SJSA1 (cell line): ENCODE results near the gene ZNF320. TPM values are rescaled to one million over a fixed set of nuclear protein-coding genes. Genes with fewer than 3 reads are reported as not detected.
A peak's percentile ranks its signal among the peaks of the same experiment; 100 is the strongest.
"Not testable (repeated sequence)": the region's sequence is repeated elsewhere in the genome, so short reads cannot be mapped to it uniquely, and the experiment has no call there.

Source experiments
- DNase-seq, 2 experiments: peaks; one replicate each; pipeline ENCODE4 v3.0.0-alpha.2; 2015 to 2020; ENCODE audit warnings: low spot score in 2 of 2, low read depth in 1 of 2
- H3K27ac ChIP-seq: fragments of 250-450 bp; sonication (Bioruptor Pico); 2 replicates; pipeline ENCODE4 v1.5.1; 2020; ENCODE audit warnings: mild to moderate bottlenecking, moderate library complexity
- H3K27me3 ChIP-seq: fragments of 250-450 bp; sonication (Bioruptor Pico); replicated peaks from 2 replicates; pipeline ENCODE4 v1.5.1; 2020; ENCODE audit warnings: mild to moderate bottlenecking, moderate library complexity
- H3K36me3 ChIP-seq: fragments of 250-450 bp; sonication (Bioruptor Pico); 2 replicates; pipeline ENCODE4 v1.5.1; 2020; ENCODE audit warnings: mild to moderate bottlenecking
- H3K4me1 ChIP-seq: fragments of 250-450 bp; sonication (Bioruptor Pico); replicated peaks from 2 replicates; pipeline ENCODE4 v1.6.1; 2021; ENCODE audit warnings: mild to moderate bottlenecking
- H3K4me3 ChIP-seq: fragments of 250-450 bp; sonication (Bioruptor Pico); 2 replicates; pipeline ENCODE4 v1.5.1; 2020; ENCODE audit warnings: mild to moderate bottlenecking
- H3K9me3 ChIP-seq: fragments of 250-450 bp; sonication (Bioruptor Pico); replicated peaks from 2 replicates; pipeline ENCODE4 v1.5.1; 2020; ENCODE audit warnings: mild to moderate bottlenecking
- total RNA-seq: library from RNA; depleted of rRNA; stranded (reverse); fragments of >200 nt; shearing (Covaris generic); gene quantifications from 2 replicates; pipeline ENCODE4 v1.2.3, GENCODE V29; 2014

ZNF320 gene
- total RNA-seq, 1 experiment from 2014 or later = 13.3 TPM

GRCh38 chr19:52936954-52937325, 39.5 kb upstream of the ZNF320 start:
- no peaks in the 10 kb centered on the region for H3K9me3 ChIP-seq
- DNase-seq = no peak
- H3K4me3 ChIP-seq = no peak overlapping the region
- peaks cover 4% of the 10 kb centered on the region for H3K4me1 ChIP-seq
- no peaks in the 10 kb centered on the region for H3K27me3 ChIP-seq
- no peak overlapping the region for H3K27ac ChIP-seq
- H3K36me3 ChIP-seq = no peaks in the 10 kb centered on the region; the same call in 1 of the 2 replicates

- H3K36me3 ChIP-seq = no peaks in the 10 kb centered on the region; the same call in 1 of the 2 replicates
- no peak for DNase-seq
- no peaks in the 10 kb centered on the region for H3K27me3 ChIP-seq
- no peak overlapping the region for H3K4me3 ChIP-seq
- H3K9me3 ChIP-seq = no peaks in the 10 kb centered on the region
- H3K27ac ChIP-seq = no peak overlapping the region
- H3K4me1 ChIP-seq = peaks cover 4% of the 10 kb centered on the region
Measured at GRCh38 chr19:52936151-52936953, 38.9 kb upstream of the ZNF320 start.

GRCh38 chr19:52935434-52935833, 38.0 kb upstream of the ZNF320 start:
- Histone ChIP-seq H3K27ac (no peak overlapping the region), H3K9me3 (no peaks in the 10 kb centered on the region), H3K4me3 (no peak overlapping the region), H3K27me3 (no peaks in the 10 kb centered on the region), H3K36me3 (no peaks in the 10 kb centered on the region; the same call in 1 of the 2 replicates), H3K4me1 (peaks cover 4% of the 10 kb centered on the region)
- DNase-seq = peak; percentile 53 to 61

- peaks cover 18% of the 10 kb centered on the region for H3K36me3 ChIP-seq
- not testable (repeated sequence) for H3K27me3 ChIP-seq, H3K4me1 ChIP-seq, H3K4me3 ChIP-seq, H3K9me3 ChIP-seq, H3K27ac ChIP-seq
- DNase-seq = peak in 1 of 2 experiments; percentile 21
Measured at GRCh38 chr19:52924641-52925040, 27.2 kb upstream of the ZNF320 start.

GRCh38 chr19:52923778-52924593, 26.6 kb upstream of the ZNF320 start:
- Histone ChIP-seq H3K27me3 (no peaks in the 10 kb centered on the region), H3K4me3 (peak overlapping the region; percentile 51), H3K9me3 (0 out of 2 replicates have a peak, but pooled peaks cover 5% of the 10 kb centered on the region), H3K27ac (no peak overlapping the region), H3K36me3 (peaks cover 13% of the 10 kb centered on the region), H3K4me1 (peaks cover 5% of the 10 kb centered on the region; the same call in 1 of the 2 replicates)
- DNase-seq = peak in 1 of 2 experiments; percentile 28

- peak; percentile 84 to 85 for DNase-seq
- peak within 1 kb of the TSS; percentile 51 for H3K4me3 ChIP-seq
- no peaks in the 10 kb centered on the region for H3K27me3 ChIP-seq
- peak within 1 kb of the TSS; percentile 75 for H3K27ac ChIP-seq
- H3K9me3 ChIP-seq = 0 out of 2 replicates have a peak, but pooled peaks cover 5% of the 10 kb centered on the region
- H3K4me1 ChIP-seq = peaks cover 5% of the 10 kb centered on the region; the same call in 1 of the 2 replicates
- peaks cover 4% of the 10 kb centered on the region; the same call in 1 of the 2 replicates for H3K36me3 ChIP-seq
Measured at GRCh38 chr19:52922841-52923777, 25.7 kb upstream of the ZNF320 start, which contains the start of gene ZNF888. TSS of gene ZNF888 (minus strand) at chr19:52923428. CDS start at chr19:52917873, 5,555 bp downstream.

GRCh38 chr19:52917531-52917930, 20.1 kb upstream of the ZNF320 start:
- peaks cover 15% of the 10 kb centered on the region for H3K36me3 ChIP-seq

GRCh38 chr19:52910648-52911047, 13.2 kb upstream of the ZNF320 start:
- DNase-seq = peak in 1 of 2 experiments; percentile 8
- Histone ChIP-seq H3K4me3 (no peak overlapping the region), H3K27me3 (no peaks in the 10 kb centered on the region), H3K4me1 (no peaks in the 10 kb centered on the region), H3K36me3 (peaks cover 22% of the 10 kb centered on the region), H3K9me3 (no peaks in the 10 kb centered on the region), H3K27ac (no peak overlapping the region)

More at GRCh38 chr19:52917531-52917930, 20.1 kb upstream of the ZNF320 start:
- peak in 1 of 2 experiments; percentile 16 for DNase-seq
- H3K9me3 ChIP-seq = no peaks in the 10 kb centered on the region
- H3K27ac ChIP-seq = no peak overlapping the region
- H3K4me3 ChIP-seq = no peak overlapping the region
- no peaks in the 10 kb centered on the region for H3K4me1 ChIP-seq
- no peaks in the 10 kb centered on the region for H3K27me3 ChIP-seq

- H3K27ac ChIP-seq, H3K4me3 ChIP-seq, H3K27me3 ChIP-seq, H3K4me1 ChIP-seq, H3K9me3 ChIP-seq: not testable (repeated sequence)
- DNase-seq = peak in 1 of 2 experiments; percentile 6
- H3K36me3 ChIP-seq = peaks cover 13% of the 10 kb centered on the region; the same call in 1 of the 2 replicates
Measured at GRCh38 chr19:52904052-52904780, 6.8 kb upstream of the ZNF320 start.

GRCh38 chr19:52901842-52902241, 4.4 kb upstream of the ZNF320 start:
- peaks cover 3% of the 10 kb centered on the region; the same call in 1 of the 2 replicates for H3K4me1 ChIP-seq
- H3K27ac ChIP-seq = no peak overlapping the region
- no peak for DNase-seq
- H3K4me3 ChIP-seq = no peak overlapping the region
- peaks cover 11% of the 10 kb centered on the region; the same call in 1 of the 2 replicates for H3K36me3 ChIP-seq
- no peaks in the 10 kb centered on the region for H3K27me3 ChIP-seq
- 0 out of 2 replicates have a peak, but pooled peaks cover 5% of the 10 kb centered on the region for H3K9me3 ChIP-seq

GRCh38 chr19:52898596-52898995, 1.2 kb upstream of the ZNF320 start:
- not testable (repeated sequence) for H3K9me3 ChIP-seq, H3K4me1 ChIP-seq, H3K36me3 ChIP-seq, H3K27me3 ChIP-seq, H3K27ac ChIP-seq, DNase-seq, H3K4me3 ChIP-seq

GRCh38 chr19:52898101-52898500, 666 bp upstream of the ZNF320 start:
- peaks cover 9% of the 10 kb centered on the region; the same call in 1 of the 2 replicates for H3K4me1 ChIP-seq
- no peaks in the 10 kb centered on the region for H3K27me3 ChIP-seq
- no peak for DNase-seq
- peaks cover 8% of the 10 kb centered on the region; the same call in 1 of the 2 replicates for H3K36me3 ChIP-seq
- no peak overlapping the region for H3K27ac ChIP-seq
- peak overlapping the region; percentile 63 for H3K4me3 ChIP-seq
- H3K9me3 ChIP-seq = 0 out of 2 replicates have a peak, but pooled peaks cover 5% of the 10 kb centered on the region
